GM15510 (cell line): ENCODE results near the gene BCHE.

Experiments
- POLR2A ChIP-seq: IDR thresholded peaks from 3 replicates; pipeline ENCODE4 v1.6.1; 2011; ENCODE audit warnings: borderline replicate concordance; ENCODE audit not compliant: insufficient read length; ENCODE audit errors: extremely low read depth

BCHE gene

DNA sequence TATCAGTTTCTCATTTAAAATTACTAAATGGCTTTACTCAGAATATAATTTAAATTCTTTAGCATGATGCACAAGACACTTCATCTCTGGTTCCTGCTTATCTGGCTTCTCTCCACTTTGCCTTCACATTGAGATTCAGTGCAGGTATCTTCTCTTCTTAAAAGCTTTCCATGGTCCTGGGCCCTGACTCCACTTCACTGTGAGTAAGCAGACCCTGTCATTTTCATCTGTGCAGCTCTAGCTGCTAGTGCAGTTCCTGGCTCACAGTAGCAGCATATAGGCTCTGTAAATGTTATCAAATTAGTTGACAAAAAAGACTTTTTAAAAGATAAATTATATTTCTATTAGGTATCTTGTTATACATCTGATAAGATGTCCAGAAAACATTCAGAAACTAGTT is 58.8 kb downstream of the BCHE start:
- TF ChIP-seq POLR2A = no peak

DNA sequence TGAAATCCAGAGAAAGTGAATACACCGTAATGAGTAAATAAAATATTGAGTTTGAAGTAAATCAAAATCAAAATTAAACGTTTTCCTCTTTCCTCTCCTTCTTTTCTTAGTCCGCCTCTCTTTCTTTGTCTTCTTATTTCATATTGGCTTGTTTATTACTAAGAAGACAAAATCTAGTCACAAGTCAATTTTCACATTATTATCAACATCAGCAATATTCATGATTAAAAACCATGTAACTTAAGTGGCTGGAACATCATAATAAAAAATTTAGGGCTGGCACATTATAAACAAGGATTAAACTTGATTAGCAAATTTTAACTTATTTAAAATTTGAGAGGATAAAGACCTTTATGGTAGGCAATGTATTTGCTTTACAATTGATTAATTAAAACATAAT is 61.4 kb downstream of the BCHE start:
- TF ChIP-seq POLR2A = no peak

GRCh38 chr3:165770781-165771180 is 66.4 kb downstream of the BCHE start:
- no peak for TF ChIP-seq POLR2A

DNA sequence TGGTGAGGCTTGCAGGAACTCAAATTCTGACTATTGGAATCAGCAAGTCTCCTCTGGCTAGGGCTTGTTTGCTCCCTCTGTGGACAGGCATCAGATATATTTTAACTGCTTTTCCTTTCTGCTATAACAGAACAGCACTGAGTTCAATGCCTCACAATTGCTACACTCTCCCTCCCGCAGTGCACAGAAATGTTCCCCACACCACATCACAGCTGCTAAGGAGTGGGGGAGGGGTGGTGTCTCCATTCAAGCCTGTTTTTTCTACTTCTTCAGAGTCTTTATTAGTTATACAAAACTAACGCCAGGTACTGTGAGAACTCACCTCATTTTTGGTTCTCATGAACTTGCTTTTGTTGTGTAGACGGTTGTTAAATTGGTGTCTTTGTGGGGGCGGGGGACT is 68.5 kb downstream of the BCHE start:
- no peak for TF ChIP-seq POLR2A

DNA sequence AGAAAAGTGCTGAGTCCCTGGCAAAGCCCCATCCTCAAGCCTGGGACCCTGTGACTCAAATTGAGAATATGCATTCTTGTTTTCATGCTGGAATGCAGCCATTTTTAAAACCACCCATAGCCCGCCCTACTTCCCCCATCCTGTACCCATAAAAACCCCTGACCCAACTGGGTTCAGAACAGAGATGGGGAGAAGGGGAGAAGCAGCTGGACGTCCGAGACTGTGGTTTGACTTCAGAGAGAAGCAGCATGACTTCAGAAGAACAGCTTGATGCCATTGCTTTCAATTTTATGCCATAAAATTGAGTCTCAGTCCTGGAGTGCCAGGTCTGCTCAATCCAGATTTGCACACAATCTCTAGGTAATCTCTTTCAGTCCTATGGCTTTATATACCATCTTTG is 78.2 kb downstream of the BCHE start:
- TF ChIP-seq POLR2A = no peak

DNA sequence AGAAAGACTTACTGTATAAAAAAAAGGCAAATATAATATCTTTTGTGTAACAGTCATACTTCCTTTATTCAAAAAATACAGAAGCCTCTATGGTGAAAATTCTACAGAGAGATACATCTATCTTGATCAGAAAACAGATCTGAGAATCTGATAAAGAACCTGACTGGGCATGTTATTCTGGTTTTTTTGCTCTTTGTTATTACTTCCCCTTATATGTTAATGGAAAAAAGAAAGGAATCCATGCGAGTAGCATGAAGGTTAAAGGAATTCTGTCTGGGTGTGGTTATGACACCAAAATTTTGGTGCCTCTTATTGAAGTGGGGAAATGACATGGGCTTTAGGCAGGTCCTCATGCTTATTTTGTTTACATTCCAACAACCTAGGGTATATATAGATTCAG is 81.7 kb downstream of the BCHE start:
- no peak for TF ChIP-seq POLR2A

DNA sequence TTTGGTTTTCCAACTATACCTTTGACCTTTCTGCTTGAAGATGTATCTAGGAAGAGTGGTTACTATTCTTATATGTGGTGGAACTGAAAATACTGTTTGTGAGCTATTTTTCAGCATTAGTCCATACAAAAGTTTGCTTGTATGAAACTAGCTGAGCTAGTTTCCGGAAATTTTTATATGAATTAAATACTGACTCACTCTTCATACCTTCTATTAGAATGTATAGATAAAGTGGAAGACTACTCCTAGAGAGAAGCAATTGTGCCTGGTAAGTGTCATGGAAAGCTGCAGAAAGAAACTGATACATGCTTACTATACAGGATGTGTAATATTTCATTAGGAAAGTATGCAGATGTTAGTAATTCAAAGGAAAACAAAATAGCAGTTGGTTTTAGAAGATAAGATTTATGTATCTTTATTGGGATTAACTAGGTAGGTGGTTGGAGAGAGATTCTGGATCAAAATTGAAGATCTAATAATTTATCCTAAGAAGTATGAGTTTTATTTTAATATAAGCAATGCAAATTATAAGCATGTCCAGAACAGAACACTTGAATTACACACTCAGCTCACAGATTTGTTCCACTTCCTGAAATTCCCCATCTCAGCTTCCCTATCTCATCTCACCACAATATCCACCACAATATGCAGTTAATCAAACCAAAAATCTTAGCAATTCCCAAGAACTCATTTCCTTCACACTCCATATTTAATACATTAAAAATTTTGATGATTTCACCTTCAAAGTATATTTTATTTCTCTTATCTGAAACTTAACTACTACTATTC is 82.8 kb downstream of the BCHE start:
- TF ChIP-seq POLR2A = no peak

- TF ChIP-seq POLR2A = no peak
These were observed 83.7 kb downstream of the BCHE start for GRCh38 chr3:165753560-165753959.

GRCh38 chr3:165751637-165752036 is 85.6 kb downstream of the BCHE start:
- TF ChIP-seq POLR2A = no peak

DNA sequence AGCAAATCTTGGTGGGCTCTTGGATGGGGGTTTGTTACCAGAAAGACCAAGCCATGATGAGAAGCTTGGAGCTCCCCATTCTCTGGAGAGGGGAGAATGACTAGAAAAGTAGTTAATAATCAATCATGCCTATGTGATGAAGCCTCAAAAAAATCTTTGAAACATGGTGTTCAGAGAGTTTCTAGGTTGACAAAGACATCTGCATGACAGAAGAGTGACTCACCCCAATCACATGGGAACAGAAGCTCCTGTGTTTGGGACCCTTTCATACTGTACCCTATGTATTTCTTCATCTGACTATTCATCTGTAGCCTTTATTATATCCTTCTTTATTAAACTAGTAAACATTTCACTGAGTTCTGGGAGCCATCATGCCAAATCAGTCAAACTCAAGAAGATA is 87.4 kb downstream of the BCHE start:
- TF ChIP-seq POLR2A = no peak

- TF ChIP-seq POLR2A = no peak
These were observed 88.0 kb downstream of the BCHE start for GRCh38 chr3:165749241-165749640.

- no peak for TF ChIP-seq POLR2A
These were observed 89.1 kb downstream of the BCHE start for GRCh38 chr3:165748094-165748493.

DNA sequence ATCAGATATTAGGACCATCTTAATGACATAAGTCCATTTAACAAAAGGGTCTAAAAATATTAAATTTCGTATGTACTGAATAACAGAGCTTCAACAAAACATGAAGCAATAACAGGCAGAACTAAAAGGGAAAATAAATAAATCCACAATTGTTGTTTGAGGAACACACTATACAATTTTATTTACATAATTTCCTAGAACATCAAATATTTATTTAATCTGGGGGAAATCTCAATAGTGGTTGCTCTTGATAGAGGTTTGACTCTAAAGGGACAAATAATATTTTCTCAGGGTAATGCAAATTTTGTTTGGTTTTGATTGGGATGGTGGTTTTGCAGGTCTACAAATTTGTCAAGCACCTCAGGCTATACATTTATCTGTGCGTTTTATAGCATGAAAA is 90.3 kb downstream of the BCHE start:
- TF ChIP-seq POLR2A = no peak

GRCh38 chr3:165744025-165744424 is 93.2 kb downstream of the BCHE start:
- TF ChIP-seq POLR2A = no peak

DNA sequence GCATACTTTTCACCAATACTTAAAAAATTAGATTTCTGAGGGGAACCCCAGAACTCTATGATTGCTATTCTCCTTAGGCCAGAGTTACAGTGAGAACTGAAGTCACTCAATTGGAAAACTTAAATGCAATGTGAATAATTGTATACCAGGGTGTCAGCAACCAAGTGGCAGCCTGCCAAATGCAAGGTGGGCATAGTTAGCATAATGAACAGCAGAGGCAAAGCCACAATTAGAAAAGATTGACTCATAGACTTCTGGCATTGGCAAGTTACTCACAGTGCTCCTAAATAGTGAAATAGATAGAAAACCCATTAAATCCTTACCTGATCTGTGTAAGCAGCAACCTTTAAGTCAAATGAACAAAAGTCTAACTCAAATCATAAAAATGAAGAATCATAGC is 94.9 kb downstream of the BCHE start:
- TF ChIP-seq POLR2A = no peak

DNA sequence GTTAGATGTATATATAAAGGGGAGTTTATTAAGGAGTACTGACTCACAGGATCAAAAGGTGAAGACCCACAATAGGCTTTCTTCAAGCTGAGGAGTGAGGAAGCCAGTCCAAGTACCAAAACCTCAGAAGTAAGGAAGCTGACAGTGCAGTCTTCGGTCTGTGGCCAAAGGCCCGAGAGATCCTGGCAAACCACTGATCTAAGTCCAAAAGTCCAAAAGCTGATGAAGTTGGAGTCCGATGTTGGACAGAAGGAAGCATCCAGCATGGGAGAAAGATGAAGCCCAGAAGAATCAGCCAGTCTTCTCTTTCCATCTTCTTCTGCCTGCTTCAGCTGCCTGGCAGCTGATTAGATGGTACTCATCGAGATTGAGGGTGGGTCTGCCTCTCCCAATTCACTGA is 107.5 kb downstream of the BCHE start:
- TF ChIP-seq POLR2A = no peak

- no peak for TF ChIP-seq POLR2A
These were observed 108.3 kb downstream of the BCHE start for GRCh38 chr3:165728924-165729323.
